Jurkat, Clone E6-1 (cell line): Measurements from ENCODE around the gene RNF144A.
"Not testable (repeated sequence)": the region's sequence is repeated elsewhere in the genome, so short reads cannot be mapped to it uniquely, and the experiment has no call there.

Experiments used
- DNase-seq: peaks from one replicate; pipeline ENCODE4 v3.0.0-alpha.2; 2011; ENCODE audit warnings: low read depth, low spot score
- H3K4me3 ChIP-seq: 2 replicates; pipeline ENCODE4 v1.5.1; 2011; ENCODE audit warnings: mild to moderate bottlenecking, low read length, control low read depth, moderate library complexity

Gene RNF144A

GRCh38 chr2:6926071-6926732 is 9.0 kb downstream of the RNF144A start:
- no peak overlapping the region for H3K4me3 ChIP-seq
- DNase-seq = no peak

- H3K4me3 ChIP-seq = no peak overlapping the region
These were observed 10.0 kb downstream of the RNF144A start for GRCh38 chr2:6927186-6927585.

GRCh38 chr2:6927753-6928152 is 10.5 kb downstream of the RNF144A start:
- DNase-seq = no peak
- no peak overlapping the region for H3K4me3 ChIP-seq

More at GRCh38 chr2:6927186-6927585, 10.0 kb downstream of the RNF144A start:
- no peak for DNase-seq

- no peak for DNase-seq
These were observed 11.2 kb downstream of the RNF144A start for GRCh38 chr2:6928452-6928851.

DNA sequence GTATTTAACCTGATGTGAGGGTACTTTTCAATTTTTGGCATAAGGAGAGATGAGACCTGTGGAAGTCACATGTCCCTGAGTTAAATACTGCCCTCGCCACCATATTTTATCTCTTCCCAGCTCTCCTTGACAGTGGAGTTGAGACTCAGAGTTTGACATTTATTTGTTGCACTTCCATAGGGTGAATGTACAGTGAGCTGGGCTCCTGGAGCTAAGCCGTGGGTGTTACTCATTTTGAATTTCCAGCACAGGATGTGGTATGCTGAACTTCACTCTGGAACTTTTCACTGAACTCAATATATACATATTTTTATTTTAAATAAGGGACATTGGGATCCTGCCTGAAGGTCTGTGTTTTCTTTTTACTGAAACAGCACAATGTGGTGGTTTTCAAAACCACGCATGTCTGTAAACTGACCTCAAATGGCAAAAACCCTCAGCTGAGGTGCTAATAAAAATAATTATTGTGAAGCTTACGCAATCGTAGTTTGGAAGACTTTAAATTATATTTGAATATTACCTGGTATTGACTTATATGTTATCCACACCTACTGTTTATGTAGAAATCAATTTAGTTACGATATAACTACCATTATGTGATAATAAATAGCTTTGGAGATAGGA is 12.1 kb downstream of the RNF144A start:
- no peak overlapping the region for H3K4me3 ChIP-seq
- DNase-seq = no peak

More at GRCh38 chr2:6928452-6928851, 11.2 kb downstream of the RNF144A start:
- H3K4me3 ChIP-seq = no peak overlapping the region

DNA sequence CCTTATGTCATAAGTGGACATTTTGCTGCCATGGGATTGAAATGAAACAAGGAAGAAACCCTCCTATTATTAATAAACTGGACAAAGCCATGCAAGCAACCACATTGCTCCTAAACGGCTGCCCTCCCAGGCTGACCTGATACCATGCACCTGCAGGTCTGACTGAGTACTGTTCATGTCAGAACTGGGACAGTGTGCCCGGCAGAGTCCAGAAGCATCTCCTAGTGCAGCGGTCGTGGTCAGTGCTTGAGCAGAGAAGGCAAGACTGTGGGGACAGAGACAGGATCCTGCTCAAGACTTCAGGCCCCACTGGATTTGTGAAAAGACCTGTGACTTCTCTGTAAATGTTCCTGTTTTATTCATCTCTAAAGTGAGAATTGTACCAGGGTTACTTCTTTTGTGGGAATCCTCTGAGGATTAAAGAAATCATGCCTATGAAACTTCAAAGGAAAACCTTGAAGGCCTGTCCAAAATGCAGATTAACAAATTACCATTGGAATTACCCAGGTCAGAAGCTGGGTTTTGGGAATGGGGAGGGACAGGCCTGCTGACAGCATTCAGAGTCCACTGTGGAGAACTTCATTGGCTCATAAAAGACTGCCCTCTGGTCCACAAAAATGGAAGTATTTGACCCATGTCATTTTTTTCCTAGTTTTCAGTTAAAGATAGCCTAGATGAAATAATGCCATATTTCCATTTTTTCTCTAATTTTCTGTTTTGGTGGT is 13.9 kb downstream of the RNF144A start:
- no peak overlapping the region for H3K4me3 ChIP-seq
- no peak for DNase-seq

DNA sequence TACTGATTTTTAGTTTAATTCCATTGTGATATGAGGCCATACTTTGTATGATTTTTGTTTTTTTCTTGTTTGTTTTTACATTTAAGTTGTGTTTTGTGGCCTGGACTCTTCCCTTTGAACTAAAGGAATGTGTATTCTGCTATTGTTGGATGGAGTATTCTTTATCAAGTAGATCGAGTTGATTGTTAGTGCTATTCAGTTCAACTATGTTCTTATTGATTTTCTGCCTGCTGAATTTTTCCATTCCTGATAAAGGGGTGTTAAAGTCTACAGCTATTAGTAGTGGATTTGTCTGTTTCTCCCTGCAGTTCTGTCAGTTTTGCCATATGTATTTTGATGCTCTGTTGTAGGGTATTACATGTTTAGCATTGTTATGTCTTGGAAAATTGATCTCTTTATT is 14.5 kb downstream of the RNF144A start:
- no peak overlapping the region for H3K4me3 ChIP-seq
- DNase-seq = no peak

DNA sequence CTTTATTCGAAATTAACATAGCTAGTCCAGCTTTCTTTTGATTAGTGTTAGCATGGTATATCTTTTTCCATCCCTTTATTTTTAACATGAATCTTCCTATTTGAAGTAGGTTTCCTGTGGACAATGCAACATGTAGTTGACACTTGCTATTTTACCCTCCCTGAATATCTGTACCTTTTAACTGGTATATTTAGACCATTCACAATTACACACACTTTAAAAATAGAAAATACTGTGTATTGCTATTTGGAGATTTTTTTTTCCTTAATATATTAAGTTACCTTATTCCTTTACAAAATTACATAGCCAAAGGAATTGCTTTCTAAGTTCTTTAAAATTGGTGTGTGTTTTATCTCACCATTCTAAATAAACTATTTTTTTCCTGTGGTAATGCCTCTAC is 15.0 kb downstream of the RNF144A start:
- no peak for DNase-seq
- H3K4me3 ChIP-seq = no peak overlapping the region

DNA sequence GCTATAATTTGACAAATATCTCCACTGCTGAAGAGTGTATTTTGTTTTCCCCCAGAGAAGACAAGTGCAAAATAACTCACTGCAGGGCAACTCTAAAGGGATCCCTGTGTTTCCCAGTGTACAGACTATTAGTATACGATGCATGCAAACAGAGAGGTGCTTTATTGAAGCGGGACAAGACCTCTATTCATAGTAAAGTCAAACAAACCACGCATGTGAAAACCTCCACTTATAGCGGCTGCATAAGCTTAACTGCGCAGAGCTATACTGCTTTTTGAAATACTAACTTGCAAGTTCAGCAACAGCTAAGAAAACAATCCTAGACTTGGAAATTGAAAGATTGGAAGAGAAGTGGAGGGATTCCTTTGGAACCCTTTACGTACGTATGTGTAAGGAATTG is 15.6 kb downstream of the RNF144A start:
- no peak for DNase-seq
- H3K4me3 ChIP-seq = no peak overlapping the region

GRCh38 chr2:6933911-6934310 is 16.7 kb downstream of the RNF144A start:
- no peak overlapping the region for H3K4me3 ChIP-seq
- no peak for DNase-seq

DNA sequence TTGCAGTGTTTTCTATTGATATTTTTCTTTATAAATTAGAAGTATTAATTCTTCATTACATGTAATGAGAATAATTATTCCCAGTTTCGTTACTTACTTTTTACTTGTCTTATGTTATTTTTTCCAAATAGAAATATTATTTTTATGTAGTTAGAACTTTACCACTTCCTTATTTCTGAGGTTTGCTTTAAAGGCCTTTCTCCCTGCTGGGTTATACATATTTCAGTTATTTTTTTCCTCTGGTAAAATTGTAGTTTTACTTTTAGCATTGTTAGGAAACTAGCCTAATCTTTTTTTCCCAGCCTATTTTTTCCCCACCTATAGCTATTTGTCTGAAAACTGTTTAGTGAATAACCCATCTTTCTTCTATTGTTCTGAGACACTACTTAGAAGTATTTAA is 17.1 kb downstream of the RNF144A start:
- no peak for DNase-seq
- no peak overlapping the region for H3K4me3 ChIP-seq

GRCh38 chr2:6934758-6935651 is 17.8 kb downstream of the RNF144A start:
- H3K4me3 ChIP-seq = no peak overlapping the region
- DNase-seq = no peak

GRCh38 chr2:6935652-6936020 is 18.4 kb downstream of the RNF144A start:
- not testable (repeated sequence) for DNase-seq, H3K4me3 ChIP-seq

GRCh38 chr2:6937157-6937556 is 19.9 kb downstream of the RNF144A start:
- no peak overlapping the region for H3K4me3 ChIP-seq
- no peak for DNase-seq

DNA sequence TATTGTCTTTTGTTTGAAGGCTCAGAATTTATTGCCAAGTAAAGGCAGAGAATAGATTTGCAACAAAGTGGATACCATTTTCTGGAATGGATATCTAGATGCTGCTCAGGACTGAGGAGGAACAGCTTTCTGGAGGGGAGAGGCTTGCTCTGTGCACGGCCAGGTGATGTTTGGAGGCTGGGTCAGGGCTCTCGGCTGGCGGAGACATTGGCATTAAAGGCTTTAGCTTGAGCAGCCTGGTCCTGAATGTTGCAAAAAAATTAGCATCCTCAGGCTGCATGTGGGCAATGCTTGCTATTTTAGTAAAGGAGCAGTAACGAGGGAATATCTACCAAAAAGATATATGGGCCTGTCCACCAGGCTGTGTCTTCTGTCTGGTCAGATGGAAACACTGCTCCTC is 20.4 kb downstream of the RNF144A start:
- DNase-seq = no peak
- no peak overlapping the region for H3K4me3 ChIP-seq

DNA sequence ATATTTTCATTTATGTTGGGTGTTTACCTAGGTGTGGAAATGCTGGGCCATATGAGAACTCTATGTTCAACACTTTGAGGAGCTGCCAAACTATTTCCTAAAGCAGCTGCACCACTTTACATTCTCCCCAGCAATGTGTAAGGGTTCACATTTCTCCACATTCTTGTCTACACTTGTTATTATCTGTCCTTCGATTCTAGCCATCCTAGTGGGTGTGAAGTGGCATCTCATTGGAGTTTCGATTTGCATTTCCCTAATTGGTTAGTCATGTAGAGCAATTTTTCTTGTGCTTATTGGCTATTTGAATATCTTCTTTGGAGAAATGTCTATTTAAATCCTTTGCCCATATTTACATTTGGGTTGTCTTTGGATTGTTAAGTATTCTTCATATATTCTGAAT is 21.9 kb downstream of the RNF144A start:
- no peak for DNase-seq
- H3K4me3 ChIP-seq = no peak overlapping the region

- DNase-seq = no peak
- no peak overlapping the region for H3K4me3 ChIP-seq
These were observed 23.6 kb downstream of the RNF144A start for GRCh38 chr2:6940820-6941219.

- no peak for DNase-seq
These were observed 24.3 kb downstream of the RNF144A start for GRCh38 chr2:6941299-6942046.

GRCh38 chr2:6942848-6943247 is 25.6 kb downstream of the RNF144A start:
- DNase-seq = no peak

More at GRCh38 chr2:6941299-6942046, 24.3 kb downstream of the RNF144A start:
- no peak overlapping the region for H3K4me3 ChIP-seq

More at GRCh38 chr2:6942848-6943247, 25.6 kb downstream of the RNF144A start:
- no peak overlapping the region for H3K4me3 ChIP-seq
